Neural cell (in vitro differentiated cells): ENCODE measurements around the gene TRERF1.

Source experiments
- CTCF ChIP-seq: fragments of 450-650 bp; IDR thresholded peaks from 2 replicates; pipeline ENCODE4 v1.5.1; 2014; ENCODE audit warnings: antibody characterized with exemption, mild to moderate bottlenecking, moderate library complexity; ENCODE audit not compliant: poor library complexity, severe bottlenecking
- EP300 ChIP-seq: fragments of 450-650 bp; conservative IDR thresholded peaks from 2 replicates; pipeline ENCODE4 v1.6.1; 2014; ENCODE audit warnings: antibody characterized with exemption, mild to moderate bottlenecking, moderate library complexity; ENCODE audit not compliant: poor library complexity, severe bottlenecking
- EZH2 ChIP-seq: fragments of 200-600, 300-800 bp; shearing (Covaris generic), sonication (generic); IDR thresholded peaks from 2 replicates; pipeline ENCODE4 v1.6.1; 2014; ENCODE audit warnings: antibody characterized with exemption, low read length, borderline replicate concordance, mild to moderate bottlenecking; ENCODE audit not compliant: insufficient read depth, poor library complexity, severe bottlenecking

GRCh38 chr6:42423244-42423643, 28.5 kb downstream of the TRERF1 start:
- no peak for TF ChIP-seq EZH2
- no peak for TF ChIP-seq CTCF
- TF ChIP-seq EP300: no peak
